SK-N-SH (cell line): ENCODE results near the gene MAP3K3. TPM values are rescaled to one million over a fixed set of nuclear protein-coding genes. Genes with fewer than 3 reads are reported as not detected.

Source experiments
- CTCF ChIA-PET: fragments of 300-600, 350-600 bp; formaldehyde crosslinking; extraction: SDS; loops from one replicate; lab custom pipeline; 2021; lab: Yijun Ruan, JAX
- POLR2A ChIA-PET: fragments of 350-600 bp; sonication (Branson Sonifier 250); formaldehyde crosslinking; extraction: SDS; loops from one replicate; lab custom pipeline; 2020; ENCODE audit warnings: antibody characterized with exemption, inconsistent platforms; lab: Yijun Ruan, JAX
- DNase-seq: peaks from one replicate; pipeline ENCODE4 v3.0.0; 2012
- H2AFZ ChIP-seq: fragments of 200-600 bp; sonication (generic); 2 replicates; pipeline ENCODE4 v1.8.1; 2016; ENCODE audit warnings: antibody characterized with exemption, mild to moderate bottlenecking, low read depth
- H3F3A ChIP-seq: fragments of 200-600 bp; sonication (generic); replicated peaks from 2 replicates; pipeline ENCODE3; 2016; ENCODE audit warnings: antibody characterized with exemption, mild to moderate bottlenecking; ENCODE audit not compliant: insufficient read depth
- H3K27ac ChIP-seq, 2 experiments: fragments of 200-500 bp in 1 of 2; fragments of 200-600 bp in 1 of 2; sonication (Bioruptor generic) in 1 of 2; sonication (generic), shearing (Covaris generic) in 1 of 2; 2 replicates each; pipeline versions ENCODE4 v1.5.1 to v1.6.1; 2014 to 2016; ENCODE audit warnings: low read depth in 2 of 2, inconsistent platforms in 1 of 2, low read length in 1 of 2, mild to moderate bottlenecking in 1 of 2, mixed read lengths in 1 of 2
- H3K27me3 ChIP-seq: fragments of 200-600 bp; sonication (generic), shearing (Covaris generic); 2 replicates; pipeline ENCODE4 v1.6.1; 2016; ENCODE audit warnings: mixed run types; ENCODE audit not compliant: insufficient read depth
- H3K36me3 ChIP-seq, 2 experiments: fragments of 200-500 bp in 1 of 2; fragments of 200-600 bp in 1 of 2; sonication (Bioruptor generic) in 1 of 2; sonication (generic) in 1 of 2; replicated peaks in 1 of 2; 2 replicates each; pipeline versions ENCODE3 to v1.5.1; 2014 to 2016; ENCODE audit warnings: low read length in 1 of 2, mild to moderate bottlenecking in 1 of 2; ENCODE audit not compliant: insufficient read depth in 2 of 2, control insufficient read depth in 1 of 2
- H3K4me1 ChIP-seq, 2 experiments: fragments of 200-500 bp in 1 of 2; fragments of 200-600 bp in 1 of 2; sonication (Bioruptor generic) in 1 of 2; sonication (generic), shearing (Covaris generic) in 1 of 2; 2 replicates each; pipeline versions ENCODE4 v1.5.1 to v1.6.1; 2014 to 2016; ENCODE audit warnings: low read depth in 1 of 2, low read length in 1 of 2, mixed run types in 1 of 2; ENCODE audit not compliant: insufficient read depth in 2 of 2, control insufficient read depth in 1 of 2
- H3K4me2 ChIP-seq: fragments of 200-600 bp; sonication (generic), shearing (Covaris generic); 2 replicates; pipeline ENCODE4 v1.6.1; 2017; ENCODE audit warnings: mixed run types
- H3K4me3 ChIP-seq, 2 experiments: fragments of 200-500 bp in 1 of 2; fragments of 200-600 bp in 1 of 2; sonication (Bioruptor generic) in 1 of 2; sonication (generic), shearing (Covaris generic) in 1 of 2; 2 replicates each; pipeline versions ENCODE4 v1.5.1 to v1.8.1; 2014 to 2016; ENCODE audit warnings: low read depth in 2 of 2, inconsistent platforms in 1 of 2, low read length in 1 of 2, mild to moderate bottlenecking in 1 of 2, mixed read lengths in 1 of 2, moderate library complexity in 1 of 2
- H3K79me2 ChIP-seq: fragments of 200-600 bp; sonication (generic); 2 replicates; pipeline ENCODE4 v1.8.1; 2017; ENCODE audit warnings: mild to moderate bottlenecking; ENCODE audit not compliant: insufficient read depth
- H3K9ac ChIP-seq: fragments of 200-600 bp; sonication (generic); 2 replicates; pipeline ENCODE4 v1.6.1; 2017; ENCODE audit warnings: mixed run types
- H3K9me2 ChIP-seq: fragments of 200-600 bp; sonication (generic); 2 replicates; pipeline ENCODE4 v1.6.1; 2017; ENCODE audit warnings: mixed run types
- H3K9me3 ChIP-seq: fragments of 200-600 bp; sonication (generic); 2 replicates; pipeline ENCODE4 v1.6.1; 2017; ENCODE audit warnings: mixed run types, mild to moderate bottlenecking, moderate library complexity
- H4K20me1 ChIP-seq: fragments of 200-600 bp; sonication (generic); 2 replicates; pipeline ENCODE4 v1.6.1; 2017; ENCODE audit warnings: mild to moderate bottlenecking, mixed run types; ENCODE audit not compliant: insufficient read depth
- CTCF ChIP-seq: fragments of 200-600 bp; sonication (generic); IDR thresholded peaks from 2 replicates; pipeline ENCODE4 v1.6.1; 2017; ENCODE audit warnings: antibody characterized with exemption, mild to moderate bottlenecking, moderate library complexity
- EZH2phosphoT487 ChIP-seq: fragments of 200-600 bp; sonication (generic); IDR thresholded peaks from 2 replicates; pipeline ENCODE4 v1.6.1; 2017; ENCODE audit warnings: low read depth, mixed run types, mild to moderate bottlenecking, antibody characterized with exemption, moderate library complexity, borderline replicate concordance
- FOSL2 ChIP-seq: IDR thresholded peaks from 2 replicates; pipeline ENCODE4 v1.4.0; 2012; ENCODE audit warnings: low read depth, mild to moderate bottlenecking, moderate library complexity, borderline replicate concordance
- GABPA ChIP-seq: IDR thresholded peaks from 2 replicates; pipeline ENCODE4 v1.4.0; 2012; ENCODE audit warnings: low read depth, mild to moderate bottlenecking
- GATA2 ChIP-seq: sonication (generic); formaldehyde crosslinking; IDR thresholded peaks from 2 replicates; pipeline ENCODE4 v1.5.0; 2020; ENCODE audit warnings: mild to moderate bottlenecking, missing genetic modification reagents
- MXI1 ChIP-seq: IDR thresholded peaks from 2 replicates; pipeline ENCODE4 v1.6.1; 2012; ENCODE audit warnings: mild to moderate bottlenecking, low read depth, low read length, improper control_type of control experiment
- POLR2AphosphoS5 ChIP-seq: IDR thresholded peaks from 2 replicates; pipeline ENCODE4 v1.6.1; 2012; ENCODE audit warnings: low read depth, low read length
- RAD21 ChIP-seq: IDR thresholded peaks from 2 replicates; pipeline ENCODE4 v1.6.1; 2012; ENCODE audit warnings: mild to moderate bottlenecking, low read length
- RCOR1 ChIP-seq: fragments of 150-350 bp; IDR thresholded peaks from 2 replicates; pipeline ENCODE4 v1.6.1; 2017; ENCODE audit warnings: antibody characterized with exemption, low read length
- REST ChIP-seq: IDR thresholded peaks from 2 replicates; pipeline ENCODE4 v1.6.1; 2012; ENCODE audit warnings: mild to moderate bottlenecking, low read depth, low read length, moderate library complexity
- RFX5 ChIP-seq: IDR thresholded peaks from 2 replicates; pipeline ENCODE4 v1.6.1; 2012; ENCODE audit warnings: mild to moderate bottlenecking, improper control_type of control experiment, low read length
- TAF1 ChIP-seq: IDR thresholded peaks from 2 replicates; pipeline ENCODE4 v1.6.1; 2012; ENCODE audit warnings: low read depth, mild to moderate bottlenecking, low read length, moderate library complexity, borderline replicate concordance
- USF1 ChIP-seq: IDR thresholded peaks from 2 replicates; pipeline ENCODE4 v1.4.0; 2012; ENCODE audit warnings: low read depth, borderline replicate concordance
- USF2 ChIP-seq: fragments of 150-350 bp; IDR thresholded peaks from 2 replicates; pipeline ENCODE4 v1.6.1; 2017; ENCODE audit warnings: antibody characterized with exemption, low read length, low read depth, borderline replicate concordance
- WGBS: methylation state at CpG from one replicate; pipeline ENCODE4 v1.1.6; 2017; ENCODE audit warnings: low lambda C conversion rate; 5-methylcytosine and 5-hydroxymethylcytosine counted together
- polyA plus RNA-seq, 3 experiments: library from polyadenylated mRNA; depleted of rRNA; stranded (reverse); fragments of >200 nt; gene quantifications; 2 replicates each; pipeline ENCODE4 v1.2.3, GENCODE V29; 2012

Gene MAP3K3
- polyA plus RNA-seq, 1 of the 3 experiments (the other 2 are of a cell fraction): 25.3 TPM

GRCh38 chr17:63659850-63660249, 37.6 kb downstream of the MAP3K3 start:
- WGBS: 93% methylated on average over 3 of the region's 3 CpGs
- H4K20me1 ChIP-seq: no peaks in the 10 kb centered on the region
- no peak for DNase-seq
- no peaks in the 10 kb centered on the region for H3K27me3 ChIP-seq
- no peak overlapping the region for H3K9ac ChIP-seq
- H3K4me3 ChIP-seq: no peak overlapping the region
- TF ChIP-seq REST (no peak), TAF1 (no peak), USF2 (no peak), RCOR1 (no peak), RAD21 (no peak), CTCF (no peak), GATA2 (CRISPR knock-in tag) (no peak), GABPA (no peak), EZH2phosphoT487 (no peak), FOSL2 (no peak), POLR2AphosphoS5 (no peak), RFX5 (no peak), MXI1 (no peak), USF1 (no peak)
- H3K79me2 ChIP-seq: no peaks in the 10 kb centered on the region
- H3K27ac ChIP-seq: no peak overlapping the region
- H3K9me2 ChIP-seq: no peaks in the 10 kb centered on the region
- no peaks in the 10 kb centered on the region for H3K4me1 ChIP-seq
- ChIA-PET CTCF (no interaction called here), POLR2A (interaction anchor here (0.7 kb wide), 1 partner anchor 72 kb away, joined by 7 read pairs; no protein-coding TSS in a partner anchor)
- H3K4me2 ChIP-seq: no peak overlapping the region
- H3K36me3 ChIP-seq: peaks cover 0 to 53% of the 10 kb centered on the region in 2 experiments
- no peaks in the 10 kb centered on the region for H3K9me3 ChIP-seq
- no peaks in the 10 kb centered on the region for H3F3A ChIP-seq
- no peak overlapping the region for H2AFZ ChIP-seq
